ENCODE measurements around the gene IGDCC3.
"Not testable (repeated sequence)": the region's sequence is repeated elsewhere in the genome, so short reads cannot be mapped to it uniquely, and the experiment has no call there.

Gene IGDCC3

GRCh38 chr15:65405791-65406423 is 28.1 kb upstream of the IGDCC3 start:
- DNase-seq: no peak

- DNase-seq: no peak
Measured at GRCh38 chr15:65404186-65404872, 26.5 kb upstream of the IGDCC3 start.

- no peak for DNase-seq
Measured at GRCh38 chr15:65402961-65403360, 25.2 kb upstream of the IGDCC3 start.

- no peak for DNase-seq
Measured at GRCh38 chr15:65401611-65402240, 23.9 kb upstream of the IGDCC3 start.

GRCh38 chr15:65400760-65401610 is 23.2 kb upstream of the IGDCC3 start:
- DNase-seq: peak; percentile 92

GRCh38 chr15:65399997-65400396 is 22.2 kb upstream of the IGDCC3 start:
- DNase-seq: no peak

GRCh38 chr15:65399001-65399706 is 21.4 kb upstream of the IGDCC3 start:
- DNase-seq: no peak

GRCh38 chr15:65398486-65398885 is 20.7 kb upstream of the IGDCC3 start:
- not testable (repeated sequence) for DNase-seq

GRCh38 chr15:65396965-65397317 is 19.1 kb upstream of the IGDCC3 start:
- DNase-seq: no peak

GRCh38 chr15:65396283-65396964 is 18.6 kb upstream of the IGDCC3 start:
- peak; percentile 57 for DNase-seq

- DNase-seq: no peak
Measured at GRCh38 chr15:65395567-65396202, 17.9 kb upstream of the IGDCC3 start.

GRCh38 chr15:65394936-65395335 is 17.1 kb upstream of the IGDCC3 start:
- DNase-seq: no peak

GRCh38 chr15:65394280-65394789 is 16.5 kb upstream of the IGDCC3 start:
- peak; percentile 35 for DNase-seq

- DNase-seq: peak; percentile 34
Measured at GRCh38 chr15:65393557-65393956, 15.8 kb upstream of the IGDCC3 start.

GRCh38 chr15:65393091-65393490 is 15.3 kb upstream of the IGDCC3 start:
- DNase-seq: no peak

GRCh38 chr15:65392368-65392767 is 14.6 kb upstream of the IGDCC3 start:
- no peak for DNase-seq

- DNase-seq: no peak
Measured at GRCh38 chr15:65391732-65392131, 13.9 kb upstream of the IGDCC3 start.

- no peak for DNase-seq
Measured at GRCh38 chr15:65390447-65390846, 12.6 kb upstream of the IGDCC3 start.

- peak; percentile 54 for DNase-seq
Measured at GRCh38 chr15:65389226-65389625, 11.4 kb upstream of the IGDCC3 start.

GRCh38 chr15:65388306-65389080 is 10.7 kb upstream of the IGDCC3 start:
- DNase-seq: peak; percentile 70

GRCh38 chr15:65386886-65387285 is 9.1 kb upstream of the IGDCC3 start:
- DNase-seq: peak; percentile 34

Measured in islet precursor cell (in vitro differentiated cells).